GM12892 (cell line): Measurements from ENCODE around the gene AGPAT4.

Source experiments
- POLR2A ChIP-seq: IDR thresholded peaks from 2 replicates; pipeline ENCODE4 v1.6.1; 2011; ENCODE audit warnings: low read depth, low read length, control low read depth
- POLR2AphosphoS5 ChIP-seq: IDR thresholded peaks from 2 replicates; pipeline ENCODE4 v1.6.1; 2011; ENCODE audit warnings: low read depth, low read length, control low read depth
- TAF1 ChIP-seq: IDR thresholded peaks from 2 replicates; pipeline ENCODE4 v1.6.1; 2011; ENCODE audit warnings: low read depth, mild to moderate bottlenecking, control low read depth, low read length, borderline replicate concordance

DNA sequence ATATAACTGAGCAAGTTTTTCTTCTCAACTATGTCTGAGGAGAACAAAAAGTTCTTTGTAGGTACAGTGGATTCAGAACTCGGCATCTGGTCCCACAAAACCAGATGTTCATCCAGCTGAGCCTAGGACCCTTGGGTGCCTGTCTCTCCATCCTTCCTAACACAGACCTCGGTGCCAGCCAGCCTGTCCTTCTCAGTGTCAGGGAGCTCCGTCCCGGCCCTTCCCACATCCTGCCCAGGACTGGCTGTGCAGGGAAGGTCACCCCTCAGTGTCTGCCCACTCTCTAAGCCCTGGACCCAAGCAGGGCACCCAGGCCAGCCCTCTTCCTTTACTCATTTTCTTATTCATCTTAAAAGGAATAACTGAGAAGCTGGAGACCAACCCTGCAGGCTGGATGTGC is 32.0 kb upstream of the AGPAT4 start:
- no peak for TF ChIP-seq POLR2A
- no peak for TF ChIP-seq POLR2AphosphoS5
- no peak for TF ChIP-seq TAF1
